ENCODE data around the gene COL26A1.

COL26A1 gene

GRCh38 chr7:101536232-101536631, 173.6 kb downstream of the COL26A1 start:
- DNase-seq (ENCODE audit: low read depth), result no peak

GRCh38 chr7:101536668-101537067, 174.0 kb downstream of the COL26A1 start:
- no peak for DNase-seq (ENCODE audit: low read depth)

GRCh38 chr7:101537205-101537604, 174.5 kb downstream of the COL26A1 start:
- no peak for DNase-seq (ENCODE audit: low read depth)

GRCh38 chr7:101537935-101538595, 175.4 kb downstream of the COL26A1 start:
- no peak for DNase-seq (ENCODE audit: low read depth)

- no peak for DNase-seq (ENCODE audit: low read depth)
These were observed 176.2 kb downstream of the COL26A1 start for GRCh38 chr7:101538596-101539459.

GRCh38 chr7:101539784-101540183, 177.1 kb downstream of the COL26A1 start:
- no peak for DNase-seq (ENCODE audit: low read depth)

- no peak for DNase-seq (ENCODE audit: low read depth)
These were observed 180.0 kb downstream of the COL26A1 start for GRCh38 chr7:101542527-101543241.

- DNase-seq (ENCODE audit: low read depth), result no peak
These were observed 180.6 kb downstream of the COL26A1 start for GRCh38 chr7:101543242-101543766.

- DNase-seq (ENCODE audit: low read depth), result no peak
These were observed 181.2 kb downstream of the COL26A1 start for GRCh38 chr7:101543846-101544245.

- no peak for DNase-seq (ENCODE audit: low read depth)
These were observed 182.9 kb downstream of the COL26A1 start for GRCh38 chr7:101545441-101546190.

GRCh38 chr7:101546308-101546936, 183.7 kb downstream of the COL26A1 start:
- no peak for DNase-seq (ENCODE audit: low read depth)

- DNase-seq (ENCODE audit: low read depth), result no peak
These were observed 184.6 kb downstream of the COL26A1 start for GRCh38 chr7:101547022-101547915.

- no peak for DNase-seq (ENCODE audit: low read depth)
These were observed 185.4 kb downstream of the COL26A1 start for GRCh38 chr7:101547916-101548661.

GRCh38 chr7:101549734-101550133, 187.1 kb downstream of the COL26A1 start:
- DNase-seq (ENCODE audit: low read depth), result no peak

- DNase-seq (ENCODE audit: low read depth), result no peak
These were observed 188.2 kb downstream of the COL26A1 start for GRCh38 chr7:101550641-101551541.

- no peak for DNase-seq (ENCODE audit: low read depth)
These were observed 190.5 kb downstream of the COL26A1 start for GRCh38 chr7:101553018-101553770.

- DNase-seq (ENCODE audit: low read depth), result no peak
These were observed 191.2 kb downstream of the COL26A1 start for GRCh38 chr7:101553771-101554445.

Data from HS-27A (cell line).